Spleen (tissue), 7 donors: Measurements from ENCODE around the gene PODXL2.

Experiments used
- CTCF ChIP-seq, 11 experiments: fragments of 200-600 bp in 7 of 11; fragments of 450-650 bp in 4 of 11; sonication (generic) in 4 of 11; IDR thresholded peaks in 8 of 11; conservative IDR thresholded peaks in 3 of 11; 1 replicate in 7 of 11; 2 replicates in 4 of 11; pipeline versions ENCODE4 v1.4.0 to v1.8.0; 2016 to 2021; ENCODE audit warnings: antibody characterized with exemption in 11 of 11, inconsistent platforms in 4 of 11, mild to moderate bottlenecking in 1 of 11
- POLR2A ChIP-seq, 3 donors: fragments of 450-650 bp; IDR thresholded peaks; one replicate each; pipeline ENCODE4 v1.5.1; 2017; ENCODE audit warnings: antibody characterized with exemption in 3 of 3, mild to moderate bottlenecking in 1 of 3
- donor health status: DM: no; HTN: no; CAD: no; lungs with moderate emphysema.
- donor health status: DM: no; HTN: no; CAD: no.
- donor health status: DM: no; HTN: no; CAD: no.

- TF ChIP-seq CTCF (IDR thresholded peaks at IDR 0.05 in 8 of 11, conservative IDR thresholded peaks at IDR 0.05 in 3 of 11), result no peak
- TF ChIP-seq POLR2A (IDR thresholded peaks at IDR 0.05), result no peak
Observed at GRCh38 chr3:127613406-127613805, 15.6 kb upstream of the PODXL2 start.
